Measurements from ENCODE around the gene INTS6L.
A peak's percentile ranks its signal among the peaks of the same experiment; 100 is the strongest.

The INTS6L gene

GRCh38 chrX:135509885-135510284, 10.6 kb upstream of the INTS6L start:
- no peak overlapping the region for H3K4me3 ChIP-seq (ENCODE audit: low read length)
- TF ChIP-seq CTCF (conservative IDR thresholded peaks at IDR 0.05; ENCODE audit: low read length): no peak
- no peak for DNase-seq (ENCODE audit: low read depth)

- H3K4me3 ChIP-seq (ENCODE audit: low read length): no peak overlapping the region
- TF ChIP-seq CTCF (conservative IDR thresholded peaks at IDR 0.05; ENCODE audit: low read length): no peak
- DNase-seq (ENCODE audit: low read depth): no peak
Observed at GRCh38 chrX:135512508-135513129, 7.8 kb upstream of the INTS6L start.

DNA sequence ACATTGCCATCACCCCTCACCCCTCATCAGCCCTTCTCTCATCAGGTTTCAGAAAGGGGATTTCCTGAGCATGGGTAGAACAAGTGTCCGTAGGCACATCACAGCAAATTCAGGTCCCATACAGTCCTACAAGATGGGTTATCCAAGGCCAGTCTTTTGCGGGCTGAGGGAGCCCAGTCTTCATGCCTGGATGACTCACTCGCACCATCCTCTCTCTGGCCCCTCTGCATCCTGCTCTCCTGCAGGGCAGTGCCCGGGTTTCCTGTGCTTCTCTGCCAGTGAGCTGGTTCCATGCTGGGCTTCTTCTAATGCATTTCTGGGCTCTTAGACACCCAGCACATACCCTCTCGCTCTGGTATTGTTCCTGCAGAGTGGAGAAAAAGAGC, 7.3 kb upstream of the INTS6L start:
- TF ChIP-seq CTCF (conservative IDR thresholded peaks at IDR 0.05; ENCODE audit: low read length): no peak
- H3K4me3 ChIP-seq (ENCODE audit: low read length): no peak overlapping the region
- no peak for DNase-seq (ENCODE audit: low read depth)

GRCh38 chrX:135516376-135516775, 4.1 kb upstream of the INTS6L start:
- H3K4me3 ChIP-seq (ENCODE audit: low read length): no peak overlapping the region
- DNase-seq (ENCODE audit: low read depth): no peak
- no peak for TF ChIP-seq CTCF (conservative IDR thresholded peaks at IDR 0.05; ENCODE audit: low read length)

- TF ChIP-seq CTCF (conservative IDR thresholded peaks at IDR 0.05; ENCODE audit: low read length): no peak
- no peak overlapping the region for H3K4me3 ChIP-seq (ENCODE audit: low read length)
- DNase-seq (ENCODE audit: low read depth): no peak
Observed at GRCh38 chrX:135518161-135518560, 2.3 kb upstream of the INTS6L start.

- peak; percentile 77 for DNase-seq (ENCODE audit: low read depth)
- TF ChIP-seq CTCF (conservative IDR thresholded peaks at IDR 0.05; ENCODE audit: low read length): no peak
- peak overlapping the region; percentile 68 for H3K4me3 ChIP-seq (ENCODE audit: low read length)
Observed at GRCh38 chrX:135520022-135520552, 373 bp upstream of the INTS6L start.

DNA sequence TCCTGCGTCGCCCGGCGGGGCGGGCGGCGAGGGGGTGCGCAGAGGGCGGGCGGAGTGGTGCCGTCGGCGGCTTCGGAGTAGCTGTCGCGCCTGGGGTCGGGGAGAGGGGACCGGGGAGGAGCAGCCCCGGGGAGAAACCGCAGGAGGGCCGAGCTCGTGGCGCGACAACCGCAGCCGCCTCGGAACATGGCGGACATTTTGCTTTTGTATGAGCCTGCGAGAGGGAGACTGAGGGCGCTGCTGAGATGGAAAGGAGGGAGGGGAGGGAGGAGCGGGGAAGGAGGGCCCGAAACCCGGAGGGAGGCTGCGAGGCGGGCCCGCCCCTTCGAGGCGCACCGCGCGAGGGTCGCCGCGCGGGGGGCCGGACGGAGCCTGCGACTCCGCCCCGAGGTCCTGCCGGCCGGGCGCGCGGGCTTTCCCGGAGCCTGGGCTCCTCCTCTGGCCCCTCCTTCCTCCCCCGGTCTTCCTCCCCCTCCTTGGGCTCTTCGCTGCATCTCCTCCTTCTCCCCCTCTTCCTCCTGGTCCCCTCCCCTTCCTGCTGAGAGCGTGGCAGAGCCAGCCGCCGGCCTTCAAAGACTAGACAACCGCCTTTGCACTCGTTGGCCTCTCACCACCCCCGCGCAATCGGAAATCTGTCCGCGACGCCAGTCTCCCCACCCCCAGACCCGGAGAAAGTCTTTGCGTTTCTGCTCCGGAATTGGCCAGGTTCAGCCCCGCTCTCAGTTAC, 1.1 kb downstream of the INTS6L start:
- DNase-seq (ENCODE audit: low read depth): peak; percentile 87
- 0 out of 2 replicates have a peak, but pooled peaks have one; percentile 6 for TF ChIP-seq CTCF (conservative IDR thresholded peaks at IDR 0.05; ENCODE audit: low read length)
- peak overlapping the region; percentile 68 for H3K4me3 ChIP-seq (ENCODE audit: low read length)

Measured in AG10803 (cell line).